CD4-positive, CD25-positive, alpha-beta regulatory T cell (primary cell): ENCODE data around the gene ZNF615. TPM values are rescaled to one million over a fixed set of nuclear protein-coding genes. Genes with fewer than 3 reads are reported as not detected.
"Not testable (repeated sequence)": the region's sequence is repeated elsewhere in the genome, so short reads cannot be mapped to it uniquely, and the experiment has no call there.

Experiments used
- ATAC-seq, 2 donors: fragments of 150-1000 bp; cut with Tn5 transposase; one replicate each; pipeline ENCODE4 v1.10.0; 2021; ENCODE audit warnings: low read depth in 2 of 2, moderate number of reproducible peaks in 2 of 2, moderate library complexity in 1 of 2
- DNase-seq, 3 donors: peaks; one replicate each; pipeline versions ENCODE4 v3.0.0 to v3.0.0-alpha.2; 2012 to 2022; ENCODE audit warnings: mixed read lengths in 1 of 3
- H3K27ac ChIP-seq: one replicate; pipeline ENCODE4 v1.7.0; 2013; ENCODE audit warnings: mild to moderate bottlenecking, low read length; ENCODE audit not compliant: insufficient read depth, poor library complexity, severe bottlenecking
- H3K27me3 ChIP-seq: one replicate; pipeline ENCODE4 v1.7.0; 2013; ENCODE audit warnings: low read length; ENCODE audit not compliant: control insufficient read depth, insufficient read depth
- H3K36me3 ChIP-seq: one replicate; pipeline ENCODE4 v1.7.0; 2013; ENCODE audit warnings: mild to moderate bottlenecking, low read length, moderate library complexity; ENCODE audit not compliant: control insufficient read depth, insufficient read depth
- H3K4me1 ChIP-seq: 2 replicates; pipeline ENCODE4 v1.7.0; 2013; ENCODE audit warnings: mild to moderate bottlenecking, low read length; ENCODE audit not compliant: insufficient read depth, control insufficient read depth, poor library complexity, severe bottlenecking
- H3K4me3 ChIP-seq: one replicate; pipeline ENCODE4 v1.7.0; 2013; ENCODE audit warnings: low read depth, mild to moderate bottlenecking, low read length, moderate library complexity
- H3K9me3 ChIP-seq, 2 experiments: 1 replicate in 1 of 2; 2 replicates in 1 of 2; pipeline ENCODE4 v1.7.0; 2013; ENCODE audit warnings: low read length in 2 of 2, mild to moderate bottlenecking in 1 of 2, moderate library complexity in 1 of 2; ENCODE audit not compliant: control insufficient read depth in 2 of 2
- H3K27ac Mint-ChIP-seq, 3 donors: one replicate each; pipeline ENCODE4 v1.8.0; 2020 to 2022; ENCODE audit warnings: mild to moderate bottlenecking in 3 of 3, mixed read lengths in 3 of 3, moderate library complexity in 2 of 3
- H3K27me3 Mint-ChIP-seq: one replicate; pipeline ENCODE4 v1.8.0; 2022; ENCODE audit warnings: mild to moderate bottlenecking, mixed read lengths
- H3K36me3 Mint-ChIP-seq: one replicate; pipeline ENCODE4 v1.8.0; 2020; ENCODE audit warnings: mixed read lengths
- H3K4me1 Mint-ChIP-seq, 4 donors: one replicate each; pipeline ENCODE4 v1.8.0; 2020 to 2022; ENCODE audit warnings: mixed read lengths in 4 of 4, mild to moderate bottlenecking in 1 of 4
- H3K4me3 Mint-ChIP-seq, 4 donors: one replicate each; pipeline ENCODE4 v1.8.0; 2020 to 2022; ENCODE audit warnings: mild to moderate bottlenecking in 4 of 4, mixed read lengths in 4 of 4, moderate library complexity in 3 of 4
- H3K9me3 Mint-ChIP-seq, 7 donors: one replicate each; pipeline ENCODE4 v1.8.0; 2020 to 2022; ENCODE audit warnings: mixed read lengths in 7 of 7, mild to moderate bottlenecking in 3 of 7, moderate library complexity in 2 of 7
- polyA plus RNA-seq, 4 donors: library from polyadenylated mRNA; unstranded; fragments of 300-500 nt; fragmentation: Illumina TruSeq; gene quantifications; one replicate each; pipeline ENCODE4 v1.2.3, GENCODE V29; 2021
- total RNA-seq: library from RNA; stranded (reverse); gene quantifications from one replicate; pipeline ENCODE4 v1.2.3, GENCODE V29; 2022

Gene ZNF615
- total and polyA plus RNA-seq, 5 donors from 2014 or later = 6.6 to 13.0 (median 10.8) TPM

DNA sequence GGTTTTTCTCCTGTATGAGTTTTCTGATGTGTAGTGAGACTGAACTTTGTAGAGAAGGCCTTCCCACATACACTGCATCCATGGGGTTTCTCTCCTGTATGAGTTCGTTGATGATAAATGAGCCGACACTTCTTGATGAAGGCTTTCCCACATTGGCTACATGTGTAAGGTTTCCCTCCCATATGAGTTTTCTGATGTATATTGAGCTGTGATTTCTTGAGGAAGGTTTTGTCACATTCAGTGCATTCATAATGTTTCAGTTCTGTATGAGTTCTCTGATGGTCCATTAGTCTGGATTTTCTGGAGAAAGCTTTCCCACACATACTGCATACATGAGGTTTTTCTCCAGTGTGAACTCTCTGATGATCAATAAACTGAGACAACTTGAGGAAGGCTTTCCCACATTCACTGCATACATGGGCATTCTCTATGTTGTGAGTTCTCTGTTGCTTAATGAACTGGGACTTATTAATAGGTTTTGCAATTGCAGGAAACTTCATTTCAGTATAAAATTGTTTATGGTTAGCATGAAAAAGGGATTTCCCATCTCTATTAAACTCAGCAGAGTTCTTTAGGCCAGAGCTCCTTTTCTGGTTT, 13.9 kb downstream of the ZNF615 start:
- Histone ChIP-seq H3K27me3 (no peaks in the 10 kb centered on the region), H3K27ac (no peak overlapping the region), H3K4me3 (peak overlapping the region; percentile 40), H3K4me1 (no peaks in the 10 kb centered on the region), H3K36me3 (peaks cover 48% of the 10 kb centered on the region), H3K9me3 (peaks cover 87 to 98% of the 10 kb centered on the region in 2 experiments)
- Mint-ChIP-seq H3K4me3 (no peak overlapping the region), H3K9me3 (peaks cover 6 to 88% (median 50%) of the 10 kb centered on the region in 7 donors), H3K27me3 (no peaks in the 10 kb centered on the region), H3K36me3 (peaks cover 48% of the 10 kb centered on the region), H3K27ac (no peak overlapping the region), H3K4me1 (peaks cover 0 to 4% (median 0%) of the 10 kb centered on the region in 4 donors)
- ATAC-seq = no peak
- DNase-seq = no peak

DNA sequence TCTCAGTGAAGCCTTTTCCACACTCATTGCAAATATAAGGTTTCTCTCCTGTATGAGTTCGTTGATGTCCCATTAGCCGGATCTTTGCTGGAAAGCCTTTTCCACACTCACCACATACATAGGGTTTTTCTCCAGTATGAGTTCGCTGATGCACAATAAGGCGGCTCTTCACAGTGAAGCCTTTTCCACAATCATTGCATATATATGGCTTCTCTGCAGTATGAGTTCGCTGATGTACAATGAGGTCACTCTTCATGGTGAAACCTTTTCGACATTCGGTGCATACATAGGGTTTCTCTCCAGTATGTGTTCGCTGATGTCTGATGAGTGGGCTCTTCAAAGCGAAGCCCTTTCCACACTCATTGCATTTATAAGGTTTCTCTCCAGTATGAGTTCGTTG, 14.6 kb downstream of the ZNF615 start:
- DNase-seq = no peak

DNA sequence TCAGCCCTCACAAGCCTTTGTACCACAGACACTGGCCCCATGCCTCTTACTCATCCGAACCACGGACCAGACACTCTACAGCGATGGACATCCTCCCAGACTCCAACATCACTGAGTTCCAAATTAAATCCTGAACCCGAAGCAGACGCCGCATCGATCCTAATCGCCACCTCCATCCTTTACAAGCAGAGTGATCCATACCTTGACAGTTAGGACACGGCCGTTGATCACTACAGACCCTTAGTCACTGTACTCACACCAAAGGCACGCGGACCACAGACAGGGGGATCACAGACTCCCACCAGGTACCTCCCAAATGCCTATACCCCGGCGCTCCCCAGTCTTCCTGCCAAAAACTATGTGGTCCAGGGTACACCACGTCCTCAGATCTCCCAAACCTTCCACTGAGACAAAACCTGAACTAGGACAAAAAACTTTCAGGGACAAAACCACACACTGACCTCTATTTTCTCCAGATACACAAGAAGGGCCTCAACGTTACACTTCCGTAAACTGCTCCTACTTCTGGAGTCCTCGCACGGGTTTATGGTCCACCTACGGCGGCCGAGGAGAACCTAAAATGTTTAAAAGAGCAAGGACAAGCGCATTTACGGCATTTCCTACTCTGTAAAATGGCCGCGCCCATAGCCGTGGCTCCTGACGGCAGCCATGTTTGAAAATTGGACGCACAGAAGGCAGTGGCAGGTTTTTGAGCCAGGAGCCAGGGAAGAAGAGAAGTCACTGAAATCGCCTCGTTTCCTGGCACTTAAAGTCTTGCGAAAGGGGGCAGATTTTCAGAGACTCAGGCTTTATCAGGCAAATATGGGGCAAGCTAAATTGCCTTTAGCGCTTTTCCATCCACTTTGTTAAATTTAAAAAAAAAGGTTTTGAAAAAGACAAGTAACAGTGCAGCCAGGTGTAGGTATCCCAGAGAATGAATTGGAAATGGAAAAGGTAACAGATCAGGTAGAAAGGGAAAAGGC, 21.4 kb downstream of the ZNF615 start, which contains the start of gene ZNF350:
ZNF350 (minus strand) TSS at position 532 of the 983 bp plus-strand sequence. CDS start 12,480 bp downstream, outside the sequence.
- peak within 1 kb of the TSS; percentile 94 for H3K4me3 ChIP-seq
- peaks cover 5% of the 10 kb centered on the region for H3K27me3 Mint-ChIP-seq
- peak within 1 kb of the TSS; percentile 96 to 100 (median 98) for H3K4me3 Mint-ChIP-seq
- DNase-seq (peak; percentile 79 to 96 (median 88)), ATAC-seq (peak; percentile 97 to 98)
- H3K9me3 ChIP-seq = peaks cover 61 to 90% of the 10 kb centered on the region in 2 experiments
- H3K27ac Mint-ChIP-seq = peak within 1 kb of the TSS; percentile 94 to 100 (median 94)
- H3K4me1 Mint-ChIP-seq = peaks cover 7 to 23% (median 8%) of the 10 kb centered on the region in 4 donors
- peaks cover 7% of the 10 kb centered on the region for H3K4me1 ChIP-seq
- H3K27ac ChIP-seq = peak within 1 kb of the TSS; percentile 63
- no peaks in the 10 kb centered on the region for H3K27me3 ChIP-seq
- peaks cover 22% of the 10 kb centered on the region for H3K36me3 ChIP-seq
- H3K36me3 Mint-ChIP-seq = peaks cover 40% of the 10 kb centered on the region
- peaks cover 4 to 71% (median 41%) of the 10 kb centered on the region in 7 donors for H3K9me3 Mint-ChIP-seq

More for the DNA sequence above, 14.6 kb downstream of the ZNF615 start:
- H3K4me3 ChIP-seq = no peak overlapping the region
- Mint-ChIP-seq H3K27me3 (no peaks in the 10 kb centered on the region), H3K4me1 (peaks cover 0 to 4% (median under 1%) of the 10 kb centered on the region in 4 donors), H3K36me3 (peaks cover 41% of the 10 kb centered on the region), H3K27ac (no peak overlapping the region), H3K9me3 (peaks cover 6 to 88% (median 52%) of the 10 kb centered on the region in 7 donors), H3K4me3 (no peak overlapping the region)
- H3K36me3 ChIP-seq = peaks cover 41% of the 10 kb centered on the region
- ATAC-seq = no peak
- no peak overlapping the region for H3K27ac ChIP-seq
- no peaks in the 10 kb centered on the region for H3K4me1 ChIP-seq
- H3K9me3 ChIP-seq = peaks cover 87 to 98% of the 10 kb centered on the region in 2 experiments
- H3K27me3 ChIP-seq = no peaks in the 10 kb centered on the region

DNA sequence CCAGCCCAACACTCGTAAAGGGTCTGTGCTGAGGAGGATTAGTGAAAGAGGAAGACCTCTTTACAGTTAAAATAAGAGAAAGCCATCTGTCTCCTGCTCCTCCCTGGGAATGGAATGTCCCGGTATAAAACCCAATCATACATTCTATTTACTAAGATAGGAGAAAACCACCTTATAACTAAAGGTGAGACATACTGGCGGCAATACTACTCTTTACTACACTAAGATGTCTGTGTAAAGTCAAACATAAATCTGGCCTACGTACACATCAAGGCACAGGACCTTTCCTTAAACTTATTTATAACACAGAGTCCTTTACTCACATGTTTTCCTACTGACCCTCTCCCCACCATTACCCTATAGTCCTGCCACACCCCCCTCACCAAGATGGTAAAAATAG, 24.6 kb downstream of the ZNF615 start:
- ATAC-seq (no peak), DNase-seq (no peak)
- Mint-ChIP-seq H3K36me3 (peaks cover 68% of the 10 kb centered on the region), H3K9me3 (peaks cover 4 to 78% (median 41%) of the 10 kb centered on the region in 7 donors), H3K27ac (no peak overlapping the region), H3K4me1 (peaks cover 7 to 22% (median 8%) of the 10 kb centered on the region in 4 donors), H3K27me3 (peaks cover 5% of the 10 kb centered on the region), H3K4me3 (peak overlapping the region in 1 of 4 donors; percentile 70)
- Histone ChIP-seq H3K9me3 (peaks cover 69 to 92% of the 10 kb centered on the region in 2 experiments), H3K27ac (no peak overlapping the region), H3K4me1 (peaks cover 7% of the 10 kb centered on the region), H3K36me3 (peaks cover 51% of the 10 kb centered on the region), H3K27me3 (no peaks in the 10 kb centered on the region), H3K4me3 (no peak overlapping the region)

DNA sequence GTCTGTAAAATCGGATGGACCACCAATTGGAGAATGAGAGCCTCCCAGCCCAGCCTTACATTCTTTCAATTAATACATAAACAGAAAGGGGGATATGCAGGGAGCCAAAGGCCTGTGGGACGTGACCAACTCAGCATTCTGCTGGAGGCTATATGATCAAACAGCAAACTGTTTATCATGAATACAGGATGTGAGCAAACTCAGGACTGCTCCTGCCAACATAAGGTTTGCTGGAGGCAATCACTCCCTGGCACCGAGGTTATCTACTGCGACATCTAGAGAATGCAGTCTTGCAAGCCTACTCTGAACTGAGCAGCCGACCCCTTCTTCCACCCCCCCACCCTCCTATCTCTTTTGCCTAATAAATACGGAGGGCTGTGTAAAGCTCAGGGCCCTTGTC, 27.1 kb downstream of the ZNF615 start:
- H3K4me3 ChIP-seq, H3K4me3 Mint-ChIP-seq, H3K27me3 ChIP-seq, H3K27me3 Mint-ChIP-seq, DNase-seq, H3K27ac Mint-ChIP-seq, H3K4me1 ChIP-seq, H3K27ac ChIP-seq, ATAC-seq: not testable (repeated sequence)
- H3K36me3 ChIP-seq = peaks cover 53% of the 10 kb centered on the region
- peaks cover 0 to 84% (median 41%) of the 10 kb centered on the region in 7 donors for H3K9me3 Mint-ChIP-seq
- H3K9me3 ChIP-seq = peaks cover 85 to 96% of the 10 kb centered on the region in 2 experiments
- H3K4me1 Mint-ChIP-seq = peaks cover 0 to 13% (median 1%) of the 10 kb centered on the region in 4 donors
- H3K36me3 Mint-ChIP-seq = peaks cover 82% of the 10 kb centered on the region

DNA sequence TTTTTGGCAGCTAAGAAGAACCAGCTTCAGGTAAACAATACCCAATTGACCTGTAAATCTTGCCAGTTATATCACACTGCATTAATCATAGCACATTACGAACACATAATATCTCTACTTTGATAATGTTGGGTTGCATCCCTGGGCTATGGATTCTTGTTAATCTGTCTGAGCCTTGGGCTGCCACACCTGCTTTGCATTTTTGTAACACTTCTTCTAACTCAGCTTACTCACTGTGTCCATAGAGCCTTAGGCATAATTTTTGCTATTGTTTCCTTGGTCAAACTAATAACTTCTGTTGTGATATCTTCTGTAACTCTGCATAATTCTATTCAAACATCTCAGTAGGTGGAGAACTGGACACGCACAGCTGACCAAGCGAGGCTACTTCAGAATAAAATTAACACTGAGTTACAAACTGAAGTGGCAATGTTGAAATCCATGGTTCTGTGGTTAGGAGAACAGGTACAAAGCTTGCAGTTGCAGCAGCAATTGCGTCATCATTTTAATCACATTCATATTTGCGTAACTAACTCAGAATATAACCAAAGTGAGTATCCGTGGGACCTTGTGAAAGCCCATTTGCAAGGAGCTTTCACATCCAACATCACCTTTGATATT, 27.8 kb downstream of the ZNF615 start:
- Mint-ChIP-seq H3K27me3 (no peaks in the 10 kb centered on the region), H3K36me3 (peaks cover 80% of the 10 kb centered on the region), H3K4me1 (peaks cover 0 to 10% (median 1%) of the 10 kb centered on the region in 4 donors), H3K4me3 (no peak overlapping the region), H3K27ac (no peak overlapping the region), H3K9me3 (peaks cover 0 to 86% (median 44%) of the 10 kb centered on the region in 7 donors)
- Histone ChIP-seq H3K27me3 (no peaks in the 10 kb centered on the region), H3K4me3 (no peak overlapping the region), H3K4me1 (no peaks in the 10 kb centered on the region), H3K9me3 (peaks cover 84 to 98% of the 10 kb centered on the region in 2 experiments), H3K27ac (no peak overlapping the region), H3K36me3 (peaks cover 53% of the 10 kb centered on the region)
- ATAC-seq (no peak), DNase-seq (no peak)

DNA sequence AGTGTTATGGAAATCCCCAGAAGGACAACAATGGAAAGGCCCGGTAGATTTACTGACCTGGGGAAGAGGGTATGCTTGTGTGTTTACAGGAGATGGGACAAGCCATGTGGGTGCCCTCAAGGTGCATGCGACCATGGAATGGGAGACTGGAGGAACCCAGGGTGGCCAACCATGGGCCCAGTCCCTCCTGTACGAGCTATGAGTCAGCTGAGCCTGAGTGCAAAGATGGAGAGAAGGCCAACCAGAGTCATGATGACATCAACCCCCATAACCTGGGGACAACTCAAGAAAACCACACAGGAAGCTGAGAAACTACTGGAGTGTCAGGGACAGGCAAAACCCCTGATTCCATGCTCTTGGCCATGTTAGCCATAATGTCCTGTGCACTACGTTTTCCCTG, 29.1 kb downstream of the ZNF615 start:
- Mint-ChIP-seq H3K27me3 (no peaks in the 10 kb centered on the region), H3K27ac (peak overlapping the region in 1 of 3 donors; percentile 43), H3K4me1 (peaks cover 0 to 5% (median 1%) of the 10 kb centered on the region in 4 donors), H3K9me3 (peaks cover 0 to 92% (median 48%) of the 10 kb centered on the region in 7 donors), H3K4me3 (peak overlapping the region in 1 of 4 donors; percentile 7), H3K36me3 (peaks cover 83% of the 10 kb centered on the region)
- peaks cover 86 to 99% of the 10 kb centered on the region in 2 experiments for H3K9me3 ChIP-seq
- no peaks in the 10 kb centered on the region for H3K4me1 ChIP-seq
- H3K27ac ChIP-seq = no peak overlapping the region
- no peak for DNase-seq
- no peak overlapping the region for H3K4me3 ChIP-seq
- no peak for ATAC-seq
- peaks cover 66% of the 10 kb centered on the region for H3K36me3 ChIP-seq
- no peaks in the 10 kb centered on the region for H3K27me3 ChIP-seq
